ENCODE data around the gene TSNAXIP1.

TSNAXIP1 gene

GRCh38 chr16:67782567-67783352 lies 23.9 kb upstream of the TSNAXIP1 start:
- DNase-seq (ENCODE audit: low read depth in 2 of 3, low spot score in 1 of 3), result no peak

- DNase-seq (ENCODE audit: low read depth in 2 of 3, low spot score in 1 of 3), result no peak
Observed at GRCh38 chr16:67783353-67783725, 23.4 kb upstream of the TSNAXIP1 start.

DNA sequence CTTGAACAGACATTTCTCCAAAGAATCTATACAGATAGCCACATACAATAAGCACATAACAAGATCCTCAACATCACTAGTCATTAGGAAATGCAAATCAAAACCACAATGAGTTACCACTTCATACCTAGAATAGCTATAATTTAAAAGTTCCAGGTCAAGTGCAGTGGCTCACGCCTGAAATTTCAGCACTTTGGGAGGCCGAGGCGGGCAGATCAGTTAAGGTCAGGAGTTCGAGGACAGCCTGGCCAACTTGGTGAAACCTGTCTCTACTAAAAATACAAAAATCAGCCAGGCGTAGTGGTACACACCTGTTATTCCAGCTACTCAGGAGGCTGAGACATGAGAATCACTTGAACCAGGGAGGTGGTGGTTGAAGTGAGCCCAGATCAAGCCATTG lies 20.2 kb upstream of the TSNAXIP1 start:
- DNase-seq (ENCODE audit: low read depth in 2 of 3, low spot score in 1 of 3), result no peak

DNA sequence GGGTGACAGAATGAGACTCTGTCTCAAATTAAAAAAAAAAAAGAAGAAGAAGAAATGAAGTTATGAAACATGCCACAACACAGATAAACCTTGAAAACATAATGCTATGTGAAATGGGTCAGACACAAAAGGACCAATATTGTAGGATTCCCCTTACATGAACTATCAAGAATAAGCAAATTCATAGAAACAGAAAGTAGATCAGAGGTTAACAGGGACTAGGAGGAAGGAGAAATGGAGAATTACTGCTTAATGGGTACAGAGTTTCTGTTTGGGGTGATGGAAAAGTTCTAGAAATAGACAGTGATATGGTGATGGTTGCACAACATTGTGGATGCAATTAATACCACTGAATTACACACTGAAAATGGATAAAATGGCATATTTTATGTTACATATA lies 16.6 kb upstream of the TSNAXIP1 start:
- DNase-seq (ENCODE audit: low read depth in 2 of 3, low spot score in 1 of 3), result no peak

DNA sequence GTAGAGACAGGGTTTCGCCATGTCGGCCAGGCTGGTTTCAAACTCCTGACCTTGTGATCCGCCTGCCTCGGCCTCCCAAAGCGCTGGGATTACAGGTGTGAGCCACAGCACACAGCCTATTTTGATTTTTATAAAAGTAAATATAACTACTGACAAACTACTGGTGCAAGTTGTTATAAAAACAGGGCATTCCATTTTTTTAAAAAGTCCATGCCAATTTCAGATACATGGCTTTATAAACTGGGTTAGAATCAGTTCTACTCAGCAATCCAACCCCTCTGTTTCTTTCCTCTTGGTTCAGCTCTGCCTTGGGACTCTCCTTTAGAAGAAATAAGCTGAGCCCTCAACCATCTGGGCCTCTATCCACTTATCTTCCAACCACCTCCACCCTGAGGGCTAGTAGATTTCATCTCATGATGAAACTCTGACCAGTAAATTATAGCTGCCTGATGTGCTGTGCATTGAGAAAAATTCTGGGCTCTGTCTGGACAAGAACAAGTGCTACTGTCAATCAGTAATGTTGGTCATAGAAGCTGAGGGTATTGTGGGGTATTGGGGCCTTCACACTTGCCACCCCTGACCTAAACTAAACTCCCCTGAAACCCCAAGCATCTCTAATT lies 10.5 kb upstream of the TSNAXIP1 start:
- DNase-seq (ENCODE audit: low read depth in 2 of 3, low spot score in 1 of 3), result no peak

- DNase-seq (ENCODE audit: low read depth in 2 of 3, low spot score in 1 of 3), result no peak
Observed at GRCh38 chr16:67800338-67800926, 6.3 kb upstream of the TSNAXIP1 start.

DNA sequence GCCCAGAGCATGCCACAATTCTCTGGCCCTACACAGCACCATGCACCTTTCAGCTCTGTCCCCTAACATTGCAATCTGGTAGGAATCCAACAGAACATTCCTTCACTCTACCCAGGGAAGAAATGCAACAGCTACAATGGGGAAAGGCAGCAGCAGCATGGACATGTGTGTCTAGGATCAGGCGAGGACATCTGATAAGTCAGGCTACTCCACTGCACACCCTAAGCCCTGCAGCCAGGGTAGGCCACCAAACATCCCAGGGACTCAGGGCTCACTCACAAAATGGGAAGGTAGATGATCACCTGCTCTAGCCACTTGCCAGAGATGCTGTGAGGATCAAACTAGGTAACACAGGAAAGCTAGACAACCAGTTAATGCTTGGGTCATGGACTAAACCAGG lies 5.4 kb upstream of the TSNAXIP1 start:
- DNase-seq (ENCODE audit: low read depth in 2 of 3, low spot score in 1 of 3), result no peak

GRCh38 chr16:67801883-67802282 lies 4.8 kb upstream of the TSNAXIP1 start:
- DNase-seq (ENCODE audit: low read depth in 2 of 3, low spot score in 1 of 3), result no peak

DNA sequence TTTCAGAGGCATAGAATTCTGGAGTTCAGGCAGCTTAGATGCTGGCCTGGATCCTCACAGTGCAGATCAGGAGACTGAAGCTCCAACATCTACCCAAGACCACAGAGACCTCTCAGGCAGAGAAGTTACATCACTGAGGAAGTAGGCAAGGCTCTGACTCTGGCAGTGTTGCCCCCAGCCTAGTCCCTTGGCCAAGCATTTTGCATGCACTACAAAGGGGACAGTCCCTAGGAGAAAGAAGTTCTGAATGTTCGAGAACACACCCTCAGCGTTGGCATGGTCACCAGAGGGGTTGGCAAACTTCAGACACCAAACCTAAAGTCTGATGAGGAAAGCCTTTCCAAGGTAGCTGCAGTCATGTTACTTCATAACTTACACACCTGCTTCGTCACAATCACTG lies 2.8 kb upstream of the TSNAXIP1 start:
- no peak for DNase-seq (ENCODE audit: low read depth in 2 of 3, low spot score in 1 of 3)

DNA sequence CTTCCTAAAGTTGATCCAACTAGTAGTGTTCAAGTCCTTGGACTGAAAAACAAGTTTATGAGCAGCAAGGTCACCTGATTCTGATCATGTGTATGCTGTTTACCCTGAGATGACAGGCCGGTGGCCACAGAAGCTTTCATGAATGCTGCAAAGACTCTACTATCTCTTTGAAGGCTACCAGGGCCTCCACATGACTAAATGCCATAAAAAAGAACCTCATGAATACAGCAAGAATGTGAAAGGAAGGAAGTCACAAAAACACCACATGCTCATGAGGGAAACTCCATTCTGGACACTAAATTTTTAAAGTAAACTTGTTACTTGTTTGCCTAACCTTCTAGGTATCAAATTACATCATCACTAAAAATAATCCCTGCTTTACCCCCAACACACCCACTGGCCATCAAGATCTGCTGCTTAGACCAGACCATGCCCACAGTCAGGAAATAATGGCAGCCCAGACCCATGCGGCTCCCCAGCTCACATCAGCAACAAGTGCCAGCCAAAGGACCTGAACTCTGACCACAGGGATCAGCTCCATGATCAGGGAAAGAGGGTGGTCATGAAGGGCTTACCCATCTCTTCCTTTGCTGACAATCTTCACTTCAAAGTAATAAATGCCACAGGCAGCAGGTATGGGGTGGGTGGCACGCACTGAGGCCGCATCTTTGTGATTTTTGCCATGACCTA lies 1.7 kb upstream of the TSNAXIP1 start:
- no peak for DNase-seq (ENCODE audit: low read depth in 2 of 3, low spot score in 1 of 3)

DNA sequence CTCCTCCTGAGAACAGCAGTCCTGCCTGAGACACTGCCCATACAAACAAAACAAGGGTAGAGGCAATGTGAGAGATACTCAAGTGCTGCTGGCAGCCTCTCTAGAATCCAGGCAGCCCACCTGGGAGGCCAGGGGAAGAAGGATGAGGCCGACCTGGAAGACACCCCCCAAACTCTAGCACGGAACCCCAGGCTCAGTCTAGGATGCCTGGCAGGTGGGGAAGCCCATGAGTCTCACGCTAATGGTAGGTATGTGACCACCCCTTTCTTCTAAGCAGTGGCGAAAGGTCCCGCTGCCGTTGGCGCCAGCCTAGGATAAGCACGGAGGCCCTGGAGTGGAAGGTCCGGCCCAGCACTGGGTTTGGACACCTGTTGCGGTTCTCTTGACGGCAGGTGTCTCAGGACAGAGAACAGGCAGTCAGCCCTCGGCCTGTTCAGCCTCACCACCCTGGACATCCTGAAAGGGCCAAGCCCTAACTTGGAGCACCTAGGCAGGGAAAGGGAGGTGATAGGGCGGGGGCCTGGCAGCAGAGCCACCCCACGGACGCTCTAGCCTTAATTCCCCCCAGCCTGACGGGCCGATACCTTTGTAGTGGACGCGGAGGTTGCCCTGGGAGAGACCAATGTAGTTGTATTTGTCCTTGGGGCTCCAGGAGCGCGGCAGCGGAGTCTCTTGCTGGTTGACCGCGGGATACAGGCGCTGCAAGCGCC lies 816 bp upstream of the TSNAXIP1 start:
- DNase-seq (ENCODE audit: low read depth in 2 of 3, low spot score in 1 of 3), result no peak

DNA sequence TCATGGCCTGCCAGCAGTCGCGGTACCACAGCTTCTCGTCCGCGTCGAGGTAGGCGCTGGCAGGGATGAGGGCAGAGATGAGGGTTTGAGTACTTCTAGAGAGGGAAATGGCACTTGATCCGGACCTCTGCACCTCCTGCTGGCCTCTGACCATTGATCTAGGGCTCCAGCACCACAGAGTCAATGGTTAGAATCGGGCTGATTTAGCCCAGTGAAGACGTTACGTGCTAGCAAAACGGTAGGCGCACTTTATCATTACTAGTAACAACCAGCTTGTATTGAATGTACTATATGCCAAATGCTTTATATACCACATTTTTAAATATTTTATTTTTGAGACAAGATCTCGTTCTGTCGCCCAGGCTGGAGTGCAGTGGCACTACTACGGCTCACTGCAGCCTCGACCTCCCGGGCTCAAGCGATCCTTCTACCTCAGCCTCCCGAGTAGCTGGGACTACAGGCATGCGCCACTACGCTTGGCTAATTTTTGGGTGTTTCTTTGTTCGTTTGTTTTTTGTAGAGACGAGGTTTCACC lies 526 bp downstream of the TSNAXIP1 start:
- DNase-seq (ENCODE audit: low read depth in 2 of 3, low spot score in 1 of 3), result no peak

GRCh38 chr16:67811899-67812298 lies 5.2 kb downstream of the TSNAXIP1 start:
- no peak for DNase-seq (ENCODE audit: low read depth in 2 of 3, low spot score in 1 of 3)

- DNase-seq (ENCODE audit: low read depth in 2 of 3, low spot score in 1 of 3), result no peak
Observed at GRCh38 chr16:67814567-67814966, 7.9 kb downstream of the TSNAXIP1 start.

GRCh38 chr16:67820608-67821259 lies 14.0 kb downstream of the TSNAXIP1 start:
- DNase-seq (ENCODE audit: low read depth in 2 of 3, low spot score in 1 of 3), result no peak

DNA sequence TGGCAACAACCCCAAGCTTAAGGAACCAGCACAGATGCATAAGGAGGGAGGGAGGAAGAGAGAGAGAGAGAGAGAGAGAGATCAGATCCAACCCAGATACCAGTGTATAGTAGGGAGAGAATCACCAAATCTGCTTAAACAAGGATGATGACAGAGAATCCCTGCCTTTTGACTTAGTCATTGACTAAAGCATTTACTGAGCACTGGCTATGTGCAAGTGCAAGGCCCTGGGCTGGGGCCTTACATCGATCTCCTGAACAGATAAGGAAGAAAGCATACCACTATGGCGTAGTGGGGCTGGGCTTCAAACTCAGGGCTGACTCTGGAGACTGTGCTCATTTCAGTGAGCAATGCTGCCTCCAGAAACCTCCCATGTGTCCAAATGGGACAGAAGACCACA lies 15.8 kb downstream of the TSNAXIP1 start:
- no peak for DNase-seq (ENCODE audit: low read depth in 2 of 3, low spot score in 1 of 3)

DNA sequence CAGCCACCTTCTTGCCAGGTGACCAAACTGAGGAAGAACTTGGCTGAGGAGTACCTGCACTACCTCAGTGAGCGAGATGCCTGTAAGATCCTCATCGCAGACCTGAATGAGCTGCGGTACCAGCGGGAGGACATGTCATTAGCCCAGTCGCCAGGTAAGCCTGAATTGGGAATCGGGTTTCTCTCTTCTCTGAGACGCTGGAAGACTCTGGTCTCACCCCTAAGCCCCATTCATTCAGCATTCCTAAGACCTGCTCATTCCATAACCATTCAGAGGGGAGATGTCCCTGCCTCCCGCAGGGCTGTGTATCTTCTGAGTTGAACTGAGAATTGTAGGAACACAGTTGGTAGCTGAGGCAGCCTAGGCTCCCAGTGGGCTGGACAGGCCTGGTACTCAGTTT lies 18.4 kb downstream of the TSNAXIP1 start:
- no peak for DNase-seq (ENCODE audit: low read depth in 2 of 3, low spot score in 1 of 3)

- DNase-seq (ENCODE audit: low read depth in 2 of 3, low spot score in 1 of 3), result no peak
Observed at GRCh38 chr16:67825906-67826305, 19.2 kb downstream of the TSNAXIP1 start.

- no peak for DNase-seq (ENCODE audit: low read depth in 2 of 3, low spot score in 1 of 3)
Observed at GRCh38 chr16:67828651-67829050, 22.0 kb downstream of the TSNAXIP1 start.

DNA sequence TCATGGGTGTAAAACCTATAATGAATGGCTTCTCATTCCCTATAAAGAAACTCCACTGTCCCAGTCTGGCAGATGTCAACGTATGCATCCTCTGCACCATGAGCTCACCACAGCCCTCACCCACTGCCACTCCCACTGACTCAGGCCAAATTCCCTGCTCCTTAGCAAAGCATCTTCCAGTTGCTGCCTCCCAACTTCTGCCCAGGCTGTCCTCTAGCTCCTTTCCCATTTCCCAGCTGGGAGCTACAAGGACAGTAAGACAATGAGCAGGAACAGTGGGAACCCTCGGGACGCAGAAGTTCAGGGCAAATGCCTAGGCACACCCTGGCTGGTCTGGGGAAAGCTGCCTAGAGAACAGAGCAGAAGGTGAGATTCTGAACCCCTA lies 26.3 kb downstream of the TSNAXIP1 start:
- no peak for DNase-seq (ENCODE audit: low read depth in 2 of 3, low spot score in 1 of 3)
